Activated naive CD4-positive, alpha-beta T cell treated with anti-CD3 and anti-CD28 coated beads for 36 hours (primary cell): ENCODE results near the gene FAM200B. TPM values are rescaled to one million over a fixed set of nuclear protein-coding genes. Genes with fewer than 3 reads are reported as not detected.

Source experiments
- CTCF ChIA-PET: fragments of 350-600 bp; sonication (Branson Sonifier 250); formaldehyde crosslinking; loops from one replicate; lab custom pipeline; 2021; ENCODE audit warnings: antibody characterized with exemption; lab: Charles Lee
- DNase-seq: peaks from one replicate; pipeline ENCODE4 v3.0.0-alpha.2; 2020
- H3K27ac Mint-ChIP-seq: one replicate; pipeline ENCODE4 v1.8.0; 2021; ENCODE audit warnings: mild to moderate bottlenecking, mixed read lengths
- H3K27me3 Mint-ChIP-seq: one replicate; pipeline ENCODE4 v1.8.0; 2021; ENCODE audit warnings: low read depth, mixed read lengths
- H3K36me3 Mint-ChIP-seq: one replicate; pipeline ENCODE4 v1.8.0; 2021; ENCODE audit warnings: low read depth, mixed read lengths
- H3K4me1 Mint-ChIP-seq: one replicate; pipeline ENCODE4 v1.8.0; 2021; ENCODE audit warnings: low read depth, mixed read lengths
- H3K4me3 Mint-ChIP-seq: one replicate; pipeline ENCODE4 v1.8.0; 2021; ENCODE audit warnings: mild to moderate bottlenecking, moderate library complexity, mixed read lengths
- H3K9me3 Mint-ChIP-seq: one replicate; pipeline ENCODE4 v1.8.0; 2021; ENCODE audit warnings: mixed read lengths
- intact Hi-C: fragments of 100-400 bp; cut with micrococcal nuclease; formaldehyde crosslinking; loops from one replicate; pipeline ENCODE4 v1.15.1; 2023
- total RNA-seq, 2 experiments: library from RNA; stranded (reverse); gene quantifications; one replicate each; pipeline ENCODE4 v1.2.3, GENCODE V29; 2021

Gene FAM200B
- total RNA-seq, 2 experiments from 2014 or later, result 8.0 to 9.1 TPM

GRCh38 chr4:15684498-15684897 lies 2.9 kb downstream of the FAM200B start:
- H3K4me1 Mint-ChIP-seq, result peaks cover 31% of the 10 kb centered on the region
- H3K4me3 Mint-ChIP-seq, result no peak overlapping the region
- H3K36me3 Mint-ChIP-seq, result peaks cover 26% of the 10 kb centered on the region
- no peaks in the 10 kb centered on the region for H3K27me3 Mint-ChIP-seq
- H3K9me3 Mint-ChIP-seq, result no peaks in the 10 kb centered on the region
- intact Hi-C loops, result no loop called here
- CTCF ChIA-PET, result interaction anchor here (0.6 to 1.2 kb wide), 3 partner anchors 9 to 44 kb away, joined by 3 to 4 read pairs (median 3); no protein-coding TSS in a partner anchor
- H3K27ac Mint-ChIP-seq, result no peak overlapping the region
- no peak for DNase-seq

DNA sequence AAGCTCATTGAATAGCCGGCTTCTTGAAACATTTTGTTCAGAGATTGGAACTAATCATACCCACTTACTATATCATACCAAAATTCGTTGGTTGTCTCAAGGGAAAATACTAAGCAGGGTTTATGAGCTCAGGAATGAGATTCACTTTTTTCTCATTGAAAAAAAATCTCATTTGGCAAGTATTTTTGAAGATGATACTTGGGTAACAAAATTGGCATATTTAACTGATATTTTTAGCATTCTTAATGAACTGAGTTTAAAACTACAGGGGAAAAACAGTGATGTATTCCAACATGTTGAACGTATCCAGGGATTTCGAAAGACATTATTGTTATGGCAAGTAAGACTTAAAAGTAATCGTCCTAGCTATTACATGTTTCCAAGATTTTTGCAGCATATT lies 6.4 kb downstream of the FAM200B start:
- Mint-ChIP-seq H3K36me3 (peaks cover 16% of the 10 kb centered on the region), H3K4me3 (no peak overlapping the region), H3K27me3 (no peaks in the 10 kb centered on the region), H3K27ac (no peak overlapping the region), H3K4me1 (peaks cover 20% of the 10 kb centered on the region), H3K9me3 (no peaks in the 10 kb centered on the region)
- DNase-seq, result no peak
- CTCF ChIA-PET, result no interaction called here
- intact Hi-C loops, result no loop called here

DNA sequence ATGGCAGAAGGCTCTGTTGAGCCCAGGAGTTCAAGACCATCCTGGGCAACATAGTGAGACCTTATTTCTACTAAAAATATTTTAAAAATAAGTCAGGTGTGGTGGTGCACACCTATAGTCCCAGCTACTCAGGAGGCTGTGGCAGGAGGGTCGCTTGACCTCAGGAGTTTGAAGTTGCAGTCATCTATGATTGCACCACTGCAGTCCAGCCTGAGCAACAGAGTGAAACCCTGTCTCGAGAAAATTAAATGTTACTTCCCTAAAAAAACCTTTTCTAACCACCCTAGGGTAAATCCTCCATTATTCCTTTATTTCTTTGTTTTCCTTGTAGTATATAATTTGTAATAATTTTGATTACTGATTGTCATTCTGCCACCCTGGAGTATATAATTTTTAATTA lies 7.9 kb downstream of the FAM200B start:
- intact Hi-C loops, result no loop called here
- H3K4me1 Mint-ChIP-seq, result peaks cover 9% of the 10 kb centered on the region
- H3K4me3 Mint-ChIP-seq, result no peak overlapping the region
- H3K36me3 Mint-ChIP-seq, result peaks cover 14% of the 10 kb centered on the region
- H3K9me3 Mint-ChIP-seq, result no peaks in the 10 kb centered on the region
- no peak for DNase-seq
- CTCF ChIA-PET, result no interaction called here
- H3K27me3 Mint-ChIP-seq, result no peaks in the 10 kb centered on the region
- H3K27ac Mint-ChIP-seq, result no peak overlapping the region

DNA sequence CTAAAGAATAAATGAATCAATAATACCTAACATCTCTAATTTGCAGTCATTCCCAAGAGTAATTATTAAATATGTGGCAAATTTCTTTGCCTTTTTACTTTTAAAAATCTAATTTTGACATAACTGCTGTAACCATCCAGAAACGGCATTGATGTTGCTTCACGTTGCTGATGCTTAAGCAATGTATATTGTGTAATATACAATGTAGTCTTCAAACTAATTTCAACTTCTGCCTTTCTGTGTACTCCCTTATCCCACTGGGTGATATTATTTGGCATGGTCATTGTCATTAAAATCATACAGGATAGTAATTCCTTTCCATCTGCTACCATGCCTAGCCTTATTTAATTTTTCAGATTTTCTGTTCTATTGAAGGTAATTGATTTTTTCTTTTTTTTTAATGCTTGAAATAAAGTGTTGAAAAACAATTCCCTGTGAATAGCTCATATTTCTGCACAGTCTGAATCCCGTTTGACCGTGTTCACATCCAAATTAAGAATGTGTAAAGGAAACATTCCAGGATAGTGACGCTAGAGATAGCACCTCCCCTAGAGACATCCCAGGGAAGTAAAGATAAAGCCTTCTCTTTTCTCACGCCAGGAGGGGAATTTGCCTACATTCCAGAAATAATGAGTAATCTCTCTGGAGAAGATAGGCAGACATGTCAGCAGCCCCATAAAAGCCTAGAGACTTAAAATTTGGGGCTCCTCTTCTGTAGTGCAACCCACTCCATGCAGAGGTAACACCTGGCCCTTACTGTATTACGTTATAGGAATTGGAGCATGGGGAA lies 8.6 kb downstream of the FAM200B start:
- H3K36me3 Mint-ChIP-seq, result peaks cover 11% of the 10 kb centered on the region
- intact Hi-C loops, result no loop called here
- no peaks in the 10 kb centered on the region for H3K9me3 Mint-ChIP-seq
- CTCF ChIA-PET, result no interaction called here
- H3K4me1 Mint-ChIP-seq, result peaks cover 6% of the 10 kb centered on the region
- H3K4me3 Mint-ChIP-seq, result no peak overlapping the region
- H3K27me3 Mint-ChIP-seq, result no peaks in the 10 kb centered on the region
- no peak for DNase-seq
- no peak overlapping the region for H3K27ac Mint-ChIP-seq

GRCh38 chr4:15691346-15692135 lies 9.9 kb downstream of the FAM200B start:
- intact Hi-C loops, result no loop called here
- Mint-ChIP-seq H3K9me3 (no peaks in the 10 kb centered on the region), H3K27ac (no peak overlapping the region), H3K4me3 (no peak overlapping the region), H3K36me3 (peaks cover 2% of the 10 kb centered on the region), H3K27me3 (no peaks in the 10 kb centered on the region), H3K4me1 (peaks cover 4% of the 10 kb centered on the region)
- CTCF ChIA-PET, result no interaction called here
- DNase-seq, result no peak

DNA sequence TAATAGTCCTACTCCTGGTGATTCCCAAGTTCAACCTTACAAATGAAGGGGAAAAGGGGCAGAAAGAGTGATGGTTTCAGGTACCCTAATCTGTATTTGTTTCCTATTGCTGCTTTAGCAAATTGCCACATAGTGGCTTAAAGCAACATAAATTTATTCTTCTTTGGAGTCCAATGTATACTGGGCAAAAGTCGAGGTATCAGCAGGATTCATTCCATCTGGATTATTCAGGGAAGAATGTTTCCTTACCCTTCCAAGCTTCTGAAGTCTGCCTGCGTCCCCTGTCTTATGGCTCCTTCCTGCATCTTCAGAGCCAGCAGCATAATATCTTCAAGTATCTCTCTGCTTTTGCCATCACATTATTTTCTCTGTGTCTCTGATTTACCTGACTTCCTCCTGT lies 11.0 kb downstream of the FAM200B start:
- peaks cover under 1% of the 10 kb centered on the region for H3K36me3 Mint-ChIP-seq
- intact Hi-C loops, result no loop called here
- DNase-seq, result no peak

GRCh38 chr4:15694431-15694830 lies 12.8 kb downstream of the FAM200B start:
- no peak for DNase-seq
- H3K9me3 Mint-ChIP-seq, result no peaks in the 10 kb centered on the region

More for the DNA sequence above, 11.0 kb downstream of the FAM200B start:
- H3K27me3 Mint-ChIP-seq, result peaks cover 2% of the 10 kb centered on the region
- H3K27ac Mint-ChIP-seq, result no peak overlapping the region
- CTCF ChIA-PET, result interaction anchor here (0.8 kb wide), 1 partner anchor 64 kb away, joined by 5 read pairs; no protein-coding TSS in a partner anchor
- no peak overlapping the region for H3K4me3 Mint-ChIP-seq
- peaks cover 4% of the 10 kb centered on the region for H3K4me1 Mint-ChIP-seq
- no peaks in the 10 kb centered on the region for H3K9me3 Mint-ChIP-seq

DNA sequence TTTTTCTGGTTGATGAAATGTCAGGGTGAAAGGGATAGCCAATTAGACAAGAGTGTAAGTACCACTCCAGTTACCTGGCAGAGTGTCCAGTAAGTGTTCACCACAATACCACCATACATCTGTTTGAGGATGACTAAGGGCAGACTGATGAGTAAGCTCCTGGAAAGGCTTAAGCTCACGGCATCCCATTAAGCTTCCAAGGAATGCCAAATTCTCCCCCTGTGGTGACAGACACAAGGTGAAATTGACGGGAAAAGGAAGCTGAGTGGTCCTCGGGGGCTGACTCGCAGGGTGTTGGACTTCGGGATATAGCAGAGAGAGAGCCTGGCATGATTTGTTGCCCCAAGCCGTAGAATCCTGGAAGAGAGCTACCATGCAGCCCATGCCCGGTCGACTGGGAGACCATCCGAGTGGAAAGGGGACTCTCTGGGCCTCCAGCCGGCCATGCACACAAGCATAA lies 13.6 kb downstream of the FAM200B start:
- CTCF ChIA-PET, result interaction anchor here (0.7 kb wide), 2 partner anchors 218 to 270 kb away, joined by 3 read pairs; no protein-coding TSS in a partner anchor
- Mint-ChIP-seq H3K27me3 (peaks cover 15% of the 10 kb centered on the region), H3K9me3 (no peaks in the 10 kb centered on the region), H3K36me3 (no peaks in the 10 kb centered on the region), H3K27ac (no peak overlapping the region), H3K4me3 (no peak overlapping the region), H3K4me1 (peaks cover 4% of the 10 kb centered on the region)
- DNase-seq, result no peak
- intact Hi-C loops, result no loop called here

More at GRCh38 chr4:15694431-15694830, 12.8 kb downstream of the FAM200B start:
- CTCF ChIA-PET, result interaction anchor here (0.6 kb wide), 1 partner anchor 463 kb away, joined by 3 read pairs; no protein-coding TSS in a partner anchor
- no peak overlapping the region for H3K4me3 Mint-ChIP-seq
- peaks cover 10% of the 10 kb centered on the region for H3K27me3 Mint-ChIP-seq
- intact Hi-C loops, result no loop called here
- H3K27ac Mint-ChIP-seq, result no peak overlapping the region
- peaks cover 4% of the 10 kb centered on the region for H3K4me1 Mint-ChIP-seq
- no peaks in the 10 kb centered on the region for H3K36me3 Mint-ChIP-seq

- no peak for DNase-seq
- CTCF ChIA-PET, result interaction anchor here (0.7 kb wide), 2 partner anchors 218 to 270 kb away, joined by 3 read pairs; no protein-coding TSS in a partner anchor
- peaks cover 4% of the 10 kb centered on the region for H3K4me1 Mint-ChIP-seq
- H3K27ac Mint-ChIP-seq, result no peak overlapping the region
- intact Hi-C loops, result no loop called here
- H3K36me3 Mint-ChIP-seq, result no peaks in the 10 kb centered on the region
- no peaks in the 10 kb centered on the region for H3K9me3 Mint-ChIP-seq
- peaks cover 17% of the 10 kb centered on the region for H3K27me3 Mint-ChIP-seq
- H3K4me3 Mint-ChIP-seq, result no peak overlapping the region
Observed at GRCh38 chr4:15695729-15696128, 14.1 kb downstream of the FAM200B start.

DNA sequence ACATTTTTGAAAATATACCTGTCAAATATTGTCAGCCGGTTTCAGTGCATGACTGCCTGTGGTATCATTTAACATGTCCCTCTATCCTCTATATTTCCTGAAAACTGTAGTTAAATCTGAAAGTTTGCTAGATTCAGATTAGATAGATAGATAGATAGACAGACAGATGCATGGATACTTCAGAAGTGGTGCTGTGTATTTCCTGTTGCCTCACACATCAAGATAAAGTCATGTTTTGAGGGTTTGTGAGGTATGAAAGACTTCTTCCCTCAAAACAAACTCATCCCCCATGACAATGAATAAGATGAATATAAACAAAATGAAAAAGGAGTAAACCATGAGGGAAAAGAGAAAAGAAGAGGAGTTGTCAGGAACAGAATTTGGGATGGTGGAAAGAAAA lies 15.2 kb downstream of the FAM200B start:
- H3K27ac Mint-ChIP-seq, result no peak overlapping the region
- no peak overlapping the region for H3K4me3 Mint-ChIP-seq
- peaks cover 17% of the 10 kb centered on the region for H3K27me3 Mint-ChIP-seq
- peaks cover 3% of the 10 kb centered on the region for H3K4me1 Mint-ChIP-seq
- intact Hi-C loops, result no loop called here
- CTCF ChIA-PET, result interaction anchor here (0.7 kb wide), 1 partner anchor 260 kb away, joined by 3 read pairs; no protein-coding TSS in a partner anchor
- no peaks in the 10 kb centered on the region for H3K36me3 Mint-ChIP-seq
- no peak for DNase-seq
- no peaks in the 10 kb centered on the region for H3K9me3 Mint-ChIP-seq

DNA sequence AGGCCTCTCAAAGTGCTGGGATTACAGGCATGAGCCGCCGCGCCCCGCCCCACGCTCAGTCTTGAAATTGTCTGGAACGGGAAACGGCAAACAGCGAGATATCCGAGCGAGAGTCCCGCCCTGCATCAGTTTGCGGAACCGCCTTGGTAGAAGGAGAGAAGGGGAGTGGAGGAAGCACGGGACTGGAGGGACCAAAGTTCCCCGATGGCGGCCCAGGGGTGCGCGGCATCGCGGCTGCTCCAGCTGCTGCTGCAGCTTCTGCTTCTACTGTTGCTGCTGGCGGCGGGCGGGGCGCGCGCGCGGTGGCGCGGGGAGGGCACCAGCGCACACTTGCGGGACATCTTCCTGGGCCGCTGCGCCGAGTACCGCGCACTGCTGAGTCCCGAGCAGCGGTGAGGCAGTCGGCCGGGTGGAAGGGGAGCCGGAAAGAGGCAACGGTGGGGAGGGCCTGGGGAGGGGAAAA lies 21.3 kb downstream of the FAM200B start, which contains the start of gene BST1:
TSS of gene BST1 (plus strand) at position 125 of the 463 bp plus-strand sequence. CDS start at position 205, 80 bp downstream.
- H3K4me3 Mint-ChIP-seq, result peak within 1 kb of the TSS; percentile 82
- DNase-seq, result peak; percentile 80
- no peaks in the 10 kb centered on the region for H3K36me3 Mint-ChIP-seq
- H3K9me3 Mint-ChIP-seq, result no peaks in the 10 kb centered on the region
- H3K27ac Mint-ChIP-seq, result no peak within 1 kb of the TSS
- peaks cover 12% of the 10 kb centered on the region for H3K4me1 Mint-ChIP-seq
- CTCF ChIA-PET, result interaction anchor here (1.2 to 1.6 kb wide), 2 partner anchors 9 to 224 kb away, joined by 3 read pairs; no protein-coding TSS in a partner anchor
- peaks cover 15% of the 10 kb centered on the region for H3K27me3 Mint-ChIP-seq
- intact Hi-C loops, result loop anchor here (1.0 to 2.0 kb wide), 3 partner anchors 21 to 76 kb away; partner anchors contain the start of genes CD38 and FBXL5

GRCh38 chr4:15703439-15703838 lies 21.8 kb downstream of the FAM200B start:
- Mint-ChIP-seq H3K4me1 (peaks cover 12% of the 10 kb centered on the region), H3K9me3 (no peaks in the 10 kb centered on the region), H3K4me3 (peak overlapping the region; percentile 82), H3K27ac (no peak overlapping the region), H3K27me3 (peaks cover 12% of the 10 kb centered on the region), H3K36me3 (no peaks in the 10 kb centered on the region)
- intact Hi-C loops, result loop anchor here (1.0 to 2.0 kb wide), 3 partner anchors 21 to 75 kb away; partner anchors contain the start of genes CD38 and FBXL5
- CTCF ChIA-PET, result interaction anchor here (1.6 kb wide), 1 partner anchor 9 kb away, joined by 3 read pairs; no protein-coding TSS in a partner anchor
- DNase-seq, result no peak
